Esophagus muscularis mucosa (tissue), 3 donors: ENCODE measurements around the gene AKT1.

Experiments used
- POLR2AphosphoS5 ChIP-seq, 2 donors: sonication (generic); formaldehyde crosslinking; IDR thresholded peaks; one replicate each; pipeline ENCODE4 v1.6.1; 2017; ENCODE audit warnings: antibody characterized with exemption in 2 of 2
- TF ChIP-seq, protein P1 (sequence below), 3 experiments: fragments of 200-600 bp in 2 of 3; fragments of 450-650 bp in 1 of 3; sonication (generic) in 2 of 3; IDR thresholded peaks; one replicate each; pipeline ENCODE4 v1.5.1; 2017 to 2019; ENCODE audit warnings: antibody characterized with exemption in 3 of 3, mild to moderate bottlenecking in 2 of 3, moderate library complexity in 1 of 3

DNA sequence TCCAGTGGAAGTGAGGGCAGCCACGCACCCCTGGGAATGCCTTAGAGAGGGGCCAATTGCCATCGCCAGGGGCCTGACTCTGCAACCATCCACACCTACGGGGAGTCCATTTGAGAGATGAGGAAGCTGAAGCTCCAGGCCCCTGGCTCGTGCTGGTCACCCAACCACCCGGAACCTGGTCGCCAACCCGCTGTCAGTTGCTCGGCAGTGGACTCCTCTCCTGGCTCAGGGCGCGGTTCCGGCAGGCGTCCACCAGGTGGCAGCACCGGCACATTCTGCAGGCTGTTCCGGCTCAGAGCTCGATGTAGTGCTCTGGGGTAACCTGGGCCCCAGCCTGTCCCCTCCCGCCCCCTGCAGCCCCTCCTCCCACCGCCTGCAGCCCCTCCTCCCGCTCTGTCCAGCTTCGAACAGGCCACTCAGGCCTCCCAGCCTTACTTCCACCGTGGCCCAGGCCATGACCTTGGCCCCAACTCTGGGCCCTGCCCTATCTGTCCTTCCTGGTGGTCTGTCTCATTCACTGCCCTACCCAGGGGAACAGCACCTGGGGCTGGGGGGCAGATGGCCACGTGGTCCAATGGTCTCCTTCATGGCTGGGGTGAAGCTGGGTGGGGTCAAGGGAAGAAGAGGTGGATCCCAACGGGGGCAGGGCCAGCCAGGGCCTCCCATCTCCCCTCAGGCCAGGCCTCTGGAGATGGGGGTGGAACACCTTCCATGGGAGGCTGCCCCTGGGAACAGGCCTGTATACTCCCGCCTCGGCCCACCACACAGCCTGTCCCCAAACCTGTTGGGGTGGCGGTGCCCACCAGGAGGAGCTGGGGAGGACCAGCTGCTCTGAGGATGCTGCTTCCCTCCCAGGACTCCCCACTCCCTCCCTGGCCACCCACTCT, 26.9 kb downstream of the AKT1 start:
- peak; percentile 33 to 69 for TF ChIP-seq POLR2AphosphoS5 (IDR thresholded peaks at IDR 0.05)
- TF ChIP-seq, protein P1, sequence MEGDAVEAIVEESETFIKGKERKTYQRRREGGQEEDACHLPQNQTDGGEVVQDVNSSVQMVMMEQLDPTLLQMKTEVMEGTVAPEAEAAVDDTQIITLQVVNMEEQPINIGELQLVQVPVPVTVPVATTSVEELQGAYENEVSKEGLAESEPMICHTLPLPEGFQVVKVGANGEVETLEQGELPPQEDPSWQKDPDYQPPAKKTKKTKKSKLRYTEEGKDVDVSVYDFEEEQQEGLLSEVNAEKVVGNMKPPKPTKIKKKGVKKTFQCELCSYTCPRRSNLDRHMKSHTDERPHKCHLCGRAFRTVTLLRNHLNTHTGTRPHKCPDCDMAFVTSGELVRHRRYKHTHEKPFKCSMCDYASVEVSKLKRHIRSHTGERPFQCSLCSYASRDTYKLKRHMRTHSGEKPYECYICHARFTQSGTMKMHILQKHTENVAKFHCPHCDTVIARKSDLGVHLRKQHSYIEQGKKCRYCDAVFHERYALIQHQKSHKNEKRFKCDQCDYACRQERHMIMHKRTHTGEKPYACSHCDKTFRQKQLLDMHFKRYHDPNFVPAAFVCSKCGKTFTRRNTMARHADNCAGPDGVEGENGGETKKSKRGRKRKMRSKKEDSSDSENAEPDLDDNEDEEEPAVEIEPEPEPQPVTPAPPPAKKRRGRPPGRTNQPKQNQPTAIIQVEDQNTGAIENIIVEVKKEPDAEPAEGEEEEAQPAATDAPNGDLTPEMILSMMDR (IDR thresholded peaks at IDR 0.05), result peak in 2 of 3 experiments; percentile 91 to 97
